Neuronal stem cell (in vitro differentiated cells): Measurements from ENCODE around the gene CRB3. TPM values are rescaled to one million over a fixed set of nuclear protein-coding genes. Genes with fewer than 3 reads are reported as not detected.

Experiments
- DNase-seq: peaks from one replicate; pipeline ENCODE4 v3.0.0-alpha.2; 2013; ENCODE audit warnings: low spot score
- H2AFZ ChIP-seq: one replicate; pipeline ENCODE4 v1.6.1; 2013; ENCODE audit warnings: mild to moderate bottlenecking, low read length, inconsistent platforms
- H2AK5ac ChIP-seq: 2 replicates; pipeline ENCODE4 v1.6.1; 2013; ENCODE audit warnings: low read depth, mild to moderate bottlenecking, inconsistent platforms, low read length, moderate library complexity, mixed read lengths
- H2BK120ac ChIP-seq: 2 replicates; pipeline ENCODE4 v1.6.1; 2013; ENCODE audit warnings: low read depth, mild to moderate bottlenecking, inconsistent platforms, low read length, moderate library complexity, mixed read lengths
- H2BK12ac ChIP-seq: one replicate; pipeline ENCODE4 v1.6.1; 2013; ENCODE audit warnings: low read length, inconsistent platforms
- H2BK15ac ChIP-seq: 2 replicates; pipeline ENCODE4 v1.6.1; 2013; ENCODE audit warnings: mild to moderate bottlenecking, low read length, inconsistent platforms, mixed read lengths
- H2BK5ac ChIP-seq: one replicate; pipeline ENCODE4 v1.6.1; 2013; ENCODE audit warnings: inconsistent platforms, mild to moderate bottlenecking, low read length, moderate library complexity
- H3K14ac ChIP-seq: one replicate; pipeline ENCODE4 v1.6.1; 2013; ENCODE audit warnings: low read length, inconsistent platforms
- H3K18ac ChIP-seq: 2 replicates; pipeline ENCODE4 v1.6.1; 2013; ENCODE audit warnings: low read length, inconsistent platforms
- H3K23ac ChIP-seq: 2 replicates; pipeline ENCODE4 v1.6.1; 2013; ENCODE audit warnings: low read depth, mild to moderate bottlenecking, mixed read lengths, low read length, inconsistent platforms; ENCODE audit not compliant: poor library complexity
- H3K27ac ChIP-seq: replicated peaks from 3 replicates; pipeline ENCODE4 v1.5.1; 2013; ENCODE audit warnings: low read length, inconsistent platforms
- H3K27me3 ChIP-seq, 3 experiments: 2 replicates each; pipeline ENCODE4 v1.6.1; 2013; ENCODE audit warnings: low read length in 3 of 3, mild to moderate bottlenecking in 2 of 3, inconsistent platforms in 1 of 3, low read depth in 1 of 3, mixed read lengths in 1 of 3, moderate library complexity in 1 of 3; ENCODE audit not compliant: control insufficient read depth in 3 of 3, insufficient read depth in 3 of 3
- H3K36me3 ChIP-seq, 2 donors: replicated peaks in 1 of 2; 2 replicates each; pipeline ENCODE4 v1.6.1; 2013; ENCODE audit warnings: low read length in 2 of 2; ENCODE audit not compliant: control insufficient read depth in 2 of 2, insufficient read depth in 2 of 2
- H3K4ac ChIP-seq: 2 replicates; pipeline ENCODE4 v1.6.1; 2013; ENCODE audit warnings: inconsistent platforms, mild to moderate bottlenecking, low read length, moderate library complexity
- H3K4me1 ChIP-seq, 2 donors: 1 replicate in 1 of 2; 2 replicates in 1 of 2; pipeline ENCODE4 v1.6.1; 2013; ENCODE audit warnings: low read length in 2 of 2, low read depth in 1 of 2; ENCODE audit not compliant: control insufficient read depth in 2 of 2, insufficient read depth in 1 of 2
- H3K4me2 ChIP-seq: one replicate; pipeline ENCODE4 v1.6.1; 2013; ENCODE audit warnings: mild to moderate bottlenecking, low read length, inconsistent platforms; ENCODE audit not compliant: insufficient read depth, poor library complexity, severe bottlenecking
- H3K4me3 ChIP-seq, 2 donors: 2 replicates each; pipeline ENCODE4 v1.5.1; 2013; ENCODE audit warnings: low read length in 2 of 2, mild to moderate bottlenecking in 2 of 2, inconsistent platforms in 1 of 2, moderate library complexity in 1 of 2
- H3K79me1 ChIP-seq: one replicate; pipeline ENCODE4 v1.6.1; 2013; ENCODE audit warnings: low read depth, mild to moderate bottlenecking, inconsistent platforms, low read length, moderate library complexity
- H3K9ac ChIP-seq: one replicate; pipeline ENCODE4 v1.6.1; 2013; ENCODE audit warnings: mild to moderate bottlenecking, low read depth, low read length, inconsistent platforms; ENCODE audit not compliant: poor library complexity
- H3K9me3 ChIP-seq, 2 donors: replicated peaks in 1 of 2; 2 replicates each; pipeline versions ENCODE3 to v1.6.1; 2013; ENCODE audit warnings: low read length in 2 of 2, mild to moderate bottlenecking in 2 of 2, inconsistent platforms in 1 of 2, low read depth in 1 of 2, mixed read lengths in 1 of 2, moderate library complexity in 1 of 2; ENCODE audit not compliant: control insufficient read depth in 2 of 2, insufficient read depth in 1 of 2
- H4K8ac ChIP-seq: one replicate; pipeline ENCODE4 v1.6.1; 2013; ENCODE audit warnings: low read depth, mild to moderate bottlenecking, inconsistent platforms, low read length, moderate library complexity
- H4K91ac ChIP-seq: one replicate; pipeline ENCODE4 v1.6.1; 2013; ENCODE audit warnings: low read length, low read depth, mild to moderate bottlenecking, inconsistent platforms; ENCODE audit not compliant: poor library complexity
- WGBS, 2 donors: extraction: QIAGEN DNeasy Blood & Tissue Kit; methylation state at CpG; one replicate each; pipeline ENCODE4 v1.1.7; 2013; ENCODE audit warnings: missing lambda C conversion rate in 2 of 2, mixed read lengths in 1 of 2; ENCODE audit not compliant: insufficient read length in 2 of 2, insufficient replicate concordance in 1 of 2; ENCODE audit errors: extremely low coverage in 2 of 2; 5-methylcytosine and 5-hydroxymethylcytosine counted together
- polyA plus RNA-seq, 2 experiments: library from polyadenylated mRNA; stranded (reverse); fragments of 200-250 nt; gene quantifications; one replicate each; pipeline ENCODE4 v1.2.3, GENCODE V29; 2013

The CRB3 gene
- 0.04 TPM for polyA plus RNA-seq (2013, experiment 1 of 2)
- polyA plus RNA-seq (2013, experiment 2 of 2) = 0.10 TPM

GRCh38 chr19:6464070-6464873, at the start of gene CRB3:
TSS of gene CRB3 (plus strand) at chr19:6464271. CDS start at chr19:6464702, 431 bp downstream.
- WGBS, 2 donors = no CpG with 5 or more reads among the region's 65 CpGs
- H3K27me3 ChIP-seq = peaks cover 12 to 68% (median 33%) of the 10 kb centered on the region in 3 experiments
- peak within 1 kb of the TSS; percentile 45 for H3K4me2 ChIP-seq
- peak within 1 kb of the TSS; percentile 15 for H2AK5ac ChIP-seq
- H4K91ac ChIP-seq = no peak within 1 kb of the TSS
- peak within 1 kb of the TSS; percentile 89 for H3K23ac ChIP-seq
- H3K4me3 ChIP-seq = peak within 1 kb of the TSS in 1 of 2 donors; percentile 52
- peak within 1 kb of the TSS; percentile 85 for H3K18ac ChIP-seq
- peak within 1 kb of the TSS; percentile 60 for H3K9ac ChIP-seq
- peak within 1 kb of the TSS; percentile 64 for H2AFZ ChIP-seq
- H3K27ac ChIP-seq = no peak within 1 kb of the TSS
- no peaks in the 10 kb centered on the region for H3K36me3 ChIP-seq
- H3K14ac ChIP-seq = no peak within 1 kb of the TSS
- H3K4me1 ChIP-seq = peaks cover 2 to 3% of the 10 kb centered on the region in 2 donors
- peak within 1 kb of the TSS; percentile 5 for H2BK120ac ChIP-seq
- H2BK12ac ChIP-seq = no peak within 1 kb of the TSS
- no peak within 1 kb of the TSS for H2BK5ac ChIP-seq
- H3K4ac ChIP-seq = no peak within 1 kb of the TSS
- DNase-seq = no peak
- peaks cover 0 to 2% of the 10 kb centered on the region in 2 donors for H3K9me3 ChIP-seq
- H3K79me1 ChIP-seq = no peaks in the 10 kb centered on the region
- H2BK15ac ChIP-seq = peak within 1 kb of the TSS; percentile 67
- H4K8ac ChIP-seq = peak within 1 kb of the TSS; percentile 17

- WGBS, 2 donors = no CpG with 5 or more reads among the region's 47 CpGs
- Histone ChIP-seq H3K9me3 (no peaks in the 10 kb centered on the region), H3K9ac (no peak overlapping the region), H4K8ac (peak overlapping the region; percentile 43), H2AK5ac (no peak overlapping the region), H4K91ac (no peak overlapping the region), H3K36me3 (peaks cover 53 to 75% of the 10 kb centered on the region in 2 donors), H3K23ac (no peak overlapping the region), H3K4ac (no peak overlapping the region), H3K14ac (no peak overlapping the region), H2BK5ac (no peak overlapping the region), H2BK120ac (no peak overlapping the region), H3K79me1 (peaks cover 33% of the 10 kb centered on the region), H3K4me3 (no peak overlapping the region), H2BK15ac (no peak overlapping the region), H3K27me3 (no peaks in the 10 kb centered on the region), H3K18ac (no peak overlapping the region), H3K27ac (no peak overlapping the region), H3K4me2 (no peak overlapping the region), H3K4me1 (no peaks in the 10 kb centered on the region), H2BK12ac (peak overlapping the region; percentile 41), H2AFZ (no peak overlapping the region)
- no peak for DNase-seq
Observed at GRCh38 chr19:6414793-6415590, 49.1 kb upstream of the CRB3 start.

GRCh38 chr19:6415591-6416190, 48.4 kb upstream of the CRB3 start:
- peaks cover 38% of the 10 kb centered on the region for H3K79me1 ChIP-seq
- no peaks in the 10 kb centered on the region for H3K27me3 ChIP-seq
- no peak overlapping the region for H3K18ac ChIP-seq
- no peak overlapping the region for H4K91ac ChIP-seq
- H3K4me1 ChIP-seq = no peaks in the 10 kb centered on the region
- no peak overlapping the region for H3K4ac ChIP-seq
- H2BK120ac ChIP-seq = no peak overlapping the region
- no peak overlapping the region for H2BK15ac ChIP-seq
- no peak for DNase-seq
- H3K9ac ChIP-seq = no peak overlapping the region
- H3K4me3 ChIP-seq = no peak overlapping the region
- H3K14ac ChIP-seq = no peak overlapping the region
- H2BK5ac ChIP-seq = no peak overlapping the region
- no peak overlapping the region for H2BK12ac ChIP-seq
- H2AK5ac ChIP-seq = no peak overlapping the region
- no peak overlapping the region for H3K23ac ChIP-seq
- H3K9me3 ChIP-seq = no peaks in the 10 kb centered on the region
- WGBS, 2 donors = no CpG with 5 or more reads among the region's 32 CpGs
- peaks cover 59 to 82% of the 10 kb centered on the region in 2 donors for H3K36me3 ChIP-seq
- H4K8ac ChIP-seq = no peak overlapping the region
- no peak overlapping the region for H2AFZ ChIP-seq
- no peak overlapping the region for H3K4me2 ChIP-seq
- H3K27ac ChIP-seq = no peak overlapping the region
